Stimulated activated memory B cell treated with anti-CD40 and anti-IgM and Interleukin-4, amounts not matched to agents 10 μg/mL and 1 μg/mL and 100 μg/mL, for 72 hours (primary cell): ENCODE data around the gene NBR1.
"Not testable (repeated sequence)": the region's sequence is repeated elsewhere in the genome, so short reads cannot be mapped to it uniquely, and the experiment has no call there.

ENCODE experiments used
- ATAC-seq: fragments of 150-1000 bp; cut with Tn5 transposase; 2 replicates; pipeline ENCODE4 v1.10.0; 2021
- H3K27ac Mint-ChIP-seq: one replicate; pipeline ENCODE4 v1.8.0; 2022; ENCODE audit warnings: mild to moderate bottlenecking, mixed read lengths
- H3K27me3 Mint-ChIP-seq: one replicate; pipeline ENCODE4 v1.8.0; 2022; ENCODE audit warnings: mixed read lengths
- H3K36me3 Mint-ChIP-seq: one replicate; pipeline ENCODE4 v1.8.0; 2022; ENCODE audit warnings: mixed read lengths
- H3K4me1 Mint-ChIP-seq: one replicate; pipeline ENCODE4 v1.8.0; 2022; ENCODE audit warnings: mixed read lengths
- H3K4me3 Mint-ChIP-seq: one replicate; pipeline ENCODE4 v1.8.0; 2022; ENCODE audit warnings: mild to moderate bottlenecking, moderate library complexity, mixed read lengths
- H3K9me3 Mint-ChIP-seq: one replicate; pipeline ENCODE4 v1.8.0; 2022; ENCODE audit warnings: mixed read lengths

NBR1 gene, protein sequence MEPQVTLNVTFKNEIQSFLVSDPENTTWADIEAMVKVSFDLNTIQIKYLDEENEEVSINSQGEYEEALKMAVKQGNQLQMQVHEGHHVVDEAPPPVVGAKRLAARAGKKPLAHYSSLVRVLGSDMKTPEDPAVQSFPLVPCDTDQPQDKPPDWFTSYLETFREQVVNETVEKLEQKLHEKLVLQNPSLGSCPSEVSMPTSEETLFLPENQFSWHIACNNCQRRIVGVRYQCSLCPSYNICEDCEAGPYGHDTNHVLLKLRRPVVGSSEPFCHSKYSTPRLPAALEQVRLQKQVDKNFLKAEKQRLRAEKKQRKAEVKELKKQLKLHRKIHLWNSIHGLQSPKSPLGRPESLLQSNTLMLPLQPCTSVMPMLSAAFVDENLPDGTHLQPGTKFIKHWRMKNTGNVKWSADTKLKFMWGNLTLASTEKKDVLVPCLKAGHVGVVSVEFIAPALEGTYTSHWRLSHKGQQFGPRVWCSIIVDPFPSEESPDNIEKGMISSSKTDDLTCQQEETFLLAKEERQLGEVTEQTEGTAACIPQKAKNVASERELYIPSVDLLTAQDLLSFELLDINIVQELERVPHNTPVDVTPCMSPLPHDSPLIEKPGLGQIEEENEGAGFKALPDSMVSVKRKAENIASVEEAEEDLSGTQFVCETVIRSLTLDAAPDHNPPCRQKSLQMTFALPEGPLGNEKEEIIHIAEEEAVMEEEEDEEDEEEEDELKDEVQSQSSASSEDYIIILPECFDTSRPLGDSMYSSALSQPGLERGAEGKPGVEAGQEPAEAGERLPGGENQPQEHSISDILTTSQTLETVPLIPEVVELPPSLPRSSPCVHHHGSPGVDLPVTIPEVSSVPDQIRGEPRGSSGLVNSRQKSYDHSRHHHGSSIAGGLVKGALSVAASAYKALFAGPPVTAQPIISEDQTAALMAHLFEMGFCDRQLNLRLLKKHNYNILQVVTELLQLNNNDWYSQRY

DNA sequence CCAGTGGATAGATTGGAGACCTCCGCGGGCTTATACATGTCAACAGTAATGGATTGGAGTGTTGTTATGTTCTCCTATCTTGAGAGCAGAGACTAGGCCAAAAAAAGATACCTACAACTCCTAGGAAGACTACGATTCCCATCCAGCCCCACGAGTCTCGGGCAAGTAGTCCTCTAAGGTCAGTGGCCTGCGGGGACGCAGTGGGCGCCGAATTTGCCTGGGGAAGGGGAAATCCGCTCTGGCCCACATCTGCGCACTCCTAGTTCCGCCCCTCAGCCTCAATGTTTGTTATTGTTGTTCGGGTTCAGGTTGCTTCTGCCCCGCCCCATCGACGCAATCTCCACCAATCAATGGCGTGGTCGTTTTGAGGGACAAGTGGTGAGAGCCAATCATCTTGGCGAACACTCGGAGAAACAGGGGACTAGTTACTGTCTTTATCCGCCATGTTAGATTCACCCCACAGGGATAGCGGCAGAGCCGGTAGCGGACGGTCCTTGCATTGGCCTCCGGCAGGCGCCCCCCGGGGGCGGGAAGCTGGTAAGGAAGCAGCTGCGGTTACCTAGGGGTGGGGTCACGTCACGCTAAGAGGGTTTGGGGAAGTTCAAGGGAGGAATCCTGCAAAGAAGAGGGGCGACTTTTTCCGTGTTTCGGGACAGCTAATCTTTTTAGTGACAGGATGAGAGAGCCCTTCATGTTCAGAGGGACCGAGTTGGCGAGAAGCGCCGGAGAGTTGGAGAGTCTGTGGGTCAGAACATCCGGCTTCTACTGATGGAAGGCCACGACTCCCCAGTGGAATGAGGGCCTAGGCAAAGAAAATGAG lies at the start of gene NBR1:
TSS of gene NBR1 (plus strand) at position 449 of the 820 bp plus-strand sequence. CDS start 4,586 bp downstream, outside the sequence.
- H3K9me3 Mint-ChIP-seq = no peaks in the 10 kb centered on the region
- H3K4me1 Mint-ChIP-seq = peaks cover 14% of the 10 kb centered on the region
- no peaks in the 10 kb centered on the region for H3K27me3 Mint-ChIP-seq
- peak; percentile 92 for ATAC-seq
- H3K27ac Mint-ChIP-seq = no peak within 1 kb of the TSS
- peaks cover 14% of the 10 kb centered on the region for H3K36me3 Mint-ChIP-seq
- no peak within 1 kb of the TSS for H3K4me3 Mint-ChIP-seq

DNA sequence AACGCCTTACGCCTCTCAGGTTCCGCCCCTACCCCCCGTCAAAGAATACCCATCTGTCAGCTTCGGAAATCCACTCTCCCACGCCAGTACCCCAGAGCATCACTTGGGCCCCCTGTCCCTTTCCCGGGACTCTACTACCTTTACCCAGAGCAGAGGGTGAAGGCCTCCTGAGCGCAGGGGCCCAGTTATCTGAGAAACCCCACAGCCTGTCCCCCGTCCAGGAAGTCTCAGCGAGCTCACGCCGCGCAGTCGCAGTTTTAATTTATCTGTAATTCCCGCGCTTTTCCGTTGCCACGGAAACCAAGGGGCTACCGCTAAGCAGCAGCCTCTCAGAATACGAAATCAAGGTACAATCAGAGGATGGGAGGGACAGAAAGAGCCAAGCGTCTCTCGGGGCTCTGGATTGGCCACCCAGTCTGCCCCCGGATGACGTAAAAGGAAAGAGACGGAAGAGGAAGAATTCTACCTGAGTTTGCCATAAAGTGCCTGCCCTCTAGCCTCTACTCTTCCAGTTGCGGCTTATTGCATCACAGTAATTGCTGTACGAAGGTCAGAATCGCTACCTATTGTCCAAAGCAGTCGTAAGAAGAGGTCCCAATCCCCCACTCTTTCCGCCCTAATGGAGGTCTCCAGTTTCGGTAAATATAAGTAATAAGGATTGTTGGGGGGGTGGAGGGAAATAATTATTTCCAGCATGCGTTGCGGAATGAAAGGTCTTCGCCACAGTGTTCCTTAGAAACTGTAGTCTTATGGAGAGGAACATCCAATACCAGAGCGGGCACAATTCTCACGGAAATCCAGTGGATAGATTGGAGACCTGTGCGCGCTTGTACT lies 45.7 kb upstream of the NBR1 start, which contains the start of gene BRCA1:
TSS of gene BRCA1 (minus strand) at position 232 of the 834 bp plus-strand sequence. CDS start 1,268 bp downstream, outside the sequence.
- Mint-ChIP-seq H3K4me1 (peaks cover 44% of the 10 kb centered on the region), H3K27ac (peak within 1 kb of the TSS; percentile 87), H3K9me3 (no peaks in the 10 kb centered on the region), H3K27me3 (no peaks in the 10 kb centered on the region), H3K36me3 (peaks cover 22% of the 10 kb centered on the region), H3K4me3 (peak within 1 kb of the TSS; percentile 97)
- ATAC-seq = peak; percentile 100

DNA sequence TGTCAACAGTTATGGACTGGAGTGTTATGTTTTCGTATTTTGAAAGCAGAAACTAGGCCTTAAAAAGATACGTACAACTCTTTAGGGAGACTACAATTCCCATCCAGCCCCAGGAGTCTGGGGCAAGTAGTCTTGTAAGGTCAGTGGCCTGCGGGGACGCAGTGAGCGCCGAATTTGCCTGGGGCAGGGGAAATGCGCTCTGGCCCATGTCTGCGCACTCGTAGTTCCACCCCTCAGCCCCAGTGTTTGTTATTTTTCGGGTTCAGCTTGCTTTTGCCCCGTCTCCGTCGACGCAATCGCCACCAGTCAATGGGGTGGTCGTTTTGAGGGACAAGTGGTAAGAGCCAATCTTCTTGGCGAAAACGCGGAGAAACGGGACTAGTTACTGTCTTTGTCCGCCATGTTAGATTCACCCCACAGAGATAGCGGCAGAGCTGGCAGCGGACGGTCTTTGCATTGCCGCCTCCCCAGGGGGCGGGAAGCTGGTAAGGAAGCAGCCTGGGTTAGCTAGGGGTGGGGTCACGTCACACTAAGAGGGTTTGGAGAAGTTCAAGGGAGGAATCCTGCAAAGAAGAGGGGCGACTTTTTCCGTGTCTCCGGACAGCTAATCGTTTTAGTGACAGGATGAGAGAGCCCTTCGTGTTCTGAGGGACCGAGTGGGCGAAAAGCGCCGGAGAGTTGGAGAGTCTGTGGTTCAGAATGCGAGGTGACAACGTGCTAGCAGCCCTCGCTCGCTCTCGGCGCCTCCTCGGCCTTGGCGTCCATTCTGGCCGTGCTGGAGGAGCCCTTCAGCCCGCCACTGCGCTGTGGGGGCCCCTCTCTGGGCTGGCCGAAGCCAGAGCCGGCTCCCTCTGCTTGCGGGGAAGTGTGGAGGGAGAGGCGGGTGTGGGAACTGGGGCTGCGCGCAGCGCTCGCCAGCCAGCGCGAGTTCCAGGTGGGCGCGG lies 44.8 kb upstream of the NBR1 start:
- Mint-ChIP-seq H3K27me3 (no peaks in the 10 kb centered on the region), H3K9me3 (no peaks in the 10 kb centered on the region), H3K27ac (peak overlapping the region; percentile 87), H3K4me1 (peaks cover 49% of the 10 kb centered on the region), H3K36me3 (peaks cover 28% of the 10 kb centered on the region), H3K4me3 (peak overlapping the region; percentile 97)
- no peak for ATAC-seq

DNA sequence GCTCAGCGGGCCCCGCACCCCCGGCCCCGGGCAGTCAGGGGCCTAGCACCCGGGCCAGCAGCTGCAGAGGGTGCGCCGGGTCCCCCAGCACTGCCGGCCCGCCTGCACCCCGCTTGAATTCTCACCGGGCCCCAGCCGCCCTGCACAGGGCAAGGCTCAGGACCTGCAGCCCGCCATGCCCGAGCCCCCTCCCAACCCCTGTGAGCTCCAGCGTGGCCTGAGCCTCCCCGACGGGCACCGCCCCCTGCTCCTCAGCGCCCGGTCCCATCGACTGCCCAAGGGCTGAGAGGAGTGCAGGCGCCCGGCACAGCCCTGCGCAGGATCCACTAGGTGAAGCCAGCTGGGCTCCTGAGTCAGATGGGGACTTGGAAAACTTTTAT lies 44.1 kb upstream of the NBR1 start:
- no peaks in the 10 kb centered on the region for H3K27me3 Mint-ChIP-seq

DNA sequence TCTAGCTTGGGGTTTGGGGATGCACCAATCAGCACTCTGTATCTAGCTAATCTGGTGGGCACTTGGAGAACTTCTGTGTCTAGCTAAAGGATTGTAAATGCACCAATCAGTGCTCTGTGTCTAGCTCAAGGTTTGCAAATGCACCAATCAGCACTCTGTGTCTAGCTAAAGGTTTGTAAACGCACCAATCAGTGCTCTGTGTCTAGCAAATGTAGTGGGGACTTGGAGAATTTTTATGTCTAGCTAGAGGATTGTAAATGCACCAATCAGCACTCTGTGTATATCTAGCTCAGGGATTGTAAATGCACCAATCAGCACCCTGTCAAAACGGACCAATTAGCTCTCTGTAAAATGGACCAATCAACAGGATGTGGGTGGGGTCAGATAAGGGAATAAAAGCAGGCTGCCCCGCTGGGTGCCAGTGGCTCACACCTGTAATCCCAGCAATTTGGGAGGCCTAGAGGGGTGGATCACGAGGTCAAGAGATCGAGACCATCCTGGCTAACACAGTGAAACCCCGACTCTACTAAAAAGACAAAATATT lies 43.6 kb upstream of the NBR1 start:
- peaks cover 28% of the 10 kb centered on the region for H3K36me3 Mint-ChIP-seq
- H3K4me3 Mint-ChIP-seq = peak overlapping the region; percentile 41
- H3K4me1 Mint-ChIP-seq = peaks cover 49% of the 10 kb centered on the region
- H3K27me3 Mint-ChIP-seq, ATAC-seq, H3K9me3 Mint-ChIP-seq, H3K27ac Mint-ChIP-seq: not testable (repeated sequence)

More for the DNA sequence above, 44.1 kb upstream of the NBR1 start:
- ATAC-seq = no peak
- Mint-ChIP-seq H3K36me3 (peaks cover 28% of the 10 kb centered on the region), H3K9me3 (no peaks in the 10 kb centered on the region), H3K27ac (no peak overlapping the region), H3K4me3 (peak overlapping the region; percentile 41), H3K4me1 (peaks cover 49% of the 10 kb centered on the region)

DNA sequence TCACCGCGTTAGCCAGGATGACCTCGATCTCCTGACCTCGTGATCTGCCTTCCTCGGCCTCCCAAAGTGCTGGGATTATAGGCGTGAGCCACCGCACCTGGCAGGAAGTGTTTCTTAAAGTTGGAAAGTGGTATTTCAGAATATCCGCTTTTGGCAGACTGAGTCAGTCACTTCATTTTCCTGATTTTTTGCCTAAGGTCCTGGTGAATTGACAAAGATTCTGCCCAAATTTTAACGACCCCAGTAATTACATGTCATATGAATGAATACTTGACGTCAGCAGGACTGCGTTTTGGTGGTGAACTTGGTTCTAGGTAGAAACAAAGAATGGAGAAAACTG lies 41.4 kb upstream of the NBR1 start:
- Mint-ChIP-seq H3K4me3 (no peak overlapping the region), H3K4me1 (peaks cover 53% of the 10 kb centered on the region), H3K9me3 (no peaks in the 10 kb centered on the region), H3K27ac (no peak overlapping the region), H3K27me3 (no peaks in the 10 kb centered on the region), H3K36me3 (peaks cover 43% of the 10 kb centered on the region)
- no peak for ATAC-seq

DNA sequence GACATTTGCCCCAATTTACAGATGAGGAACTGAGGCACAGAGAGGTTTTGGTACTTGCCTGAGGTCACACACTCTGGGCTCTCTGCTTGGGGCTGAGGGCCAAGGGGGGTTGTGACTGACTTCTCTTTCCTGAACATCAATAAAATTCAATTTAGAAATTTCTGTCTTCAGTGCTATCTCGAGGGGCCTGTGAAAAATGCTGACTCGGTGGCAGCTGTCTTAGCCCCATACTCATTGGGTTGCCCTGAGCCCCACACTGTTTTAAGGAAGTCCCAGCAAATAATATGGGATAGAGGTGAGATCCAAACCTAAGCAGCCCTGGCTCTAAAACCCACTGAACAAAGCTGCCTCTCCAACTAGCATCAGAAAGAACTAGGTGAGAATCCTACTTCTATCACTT lies 38.9 kb upstream of the NBR1 start:
- no peaks in the 10 kb centered on the region for H3K9me3 Mint-ChIP-seq
- peaks cover 50% of the 10 kb centered on the region for H3K36me3 Mint-ChIP-seq
- no peak for ATAC-seq
- peaks cover 50% of the 10 kb centered on the region for H3K4me1 Mint-ChIP-seq
- no peak overlapping the region for H3K4me3 Mint-ChIP-seq
- H3K27me3 Mint-ChIP-seq = no peaks in the 10 kb centered on the region
- no peak overlapping the region for H3K27ac Mint-ChIP-seq

DNA sequence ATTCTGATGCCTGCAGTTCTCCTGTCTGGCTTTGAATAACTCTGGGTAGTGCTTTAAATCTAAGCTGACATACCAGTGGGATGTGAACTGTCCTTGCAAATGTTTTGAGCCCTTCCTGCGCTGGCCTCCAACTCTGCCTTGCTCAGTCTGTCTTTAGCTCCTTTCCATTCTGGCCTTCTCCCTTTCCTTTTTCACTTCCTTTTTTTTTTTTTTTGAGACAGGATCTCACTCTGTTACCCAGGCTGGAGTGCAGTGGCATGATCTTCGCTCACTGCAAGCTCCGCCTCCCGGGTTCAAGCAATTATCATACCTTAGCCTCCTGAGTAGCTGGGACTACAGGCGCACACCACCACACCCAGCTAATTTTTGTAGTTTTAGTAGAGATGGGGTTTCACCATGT lies 37.6 kb upstream of the NBR1 start:
- H3K36me3 Mint-ChIP-seq = peaks cover 37% of the 10 kb centered on the region
- not testable (repeated sequence) for H3K4me3 Mint-ChIP-seq, H3K9me3 Mint-ChIP-seq, H3K27me3 Mint-ChIP-seq, ATAC-seq
- peak overlapping the region; percentile 74 for H3K27ac Mint-ChIP-seq
- H3K4me1 Mint-ChIP-seq = peaks cover 42% of the 10 kb centered on the region

DNA sequence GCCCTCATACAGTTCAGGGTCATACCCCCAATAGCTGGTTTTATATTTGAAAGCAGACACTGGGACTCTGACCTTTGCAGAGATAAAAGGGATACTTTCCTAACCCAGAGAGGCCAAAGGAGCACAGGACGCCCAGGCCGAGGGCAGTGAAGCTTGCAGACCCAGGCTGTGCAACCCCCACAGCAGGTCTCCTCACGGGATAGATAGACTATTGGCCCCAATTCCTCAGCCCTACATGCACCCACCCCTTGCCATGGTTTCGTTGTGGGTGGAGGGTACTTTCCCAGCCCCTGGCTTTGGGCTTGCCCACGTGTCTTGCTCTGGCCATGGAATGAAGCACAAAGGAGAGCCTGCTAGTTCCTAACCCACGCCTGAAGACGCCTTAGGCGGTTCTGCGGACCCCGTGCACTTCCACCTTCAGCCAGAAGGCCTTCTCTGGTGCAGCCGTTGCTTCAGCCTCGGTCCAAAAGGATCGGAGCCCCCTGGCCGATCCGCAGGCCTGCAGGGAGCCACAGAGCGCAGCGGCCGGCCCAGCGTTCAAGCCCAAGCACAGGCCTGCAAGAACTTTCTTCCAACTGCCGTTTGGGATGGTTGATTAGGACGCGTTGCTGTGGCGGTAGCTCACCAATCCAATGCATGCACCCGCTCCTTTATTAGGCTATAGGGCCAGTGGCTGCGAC lies 36.1 kb upstream of the NBR1 start:
- no peak overlapping the region for H3K4me3 Mint-ChIP-seq
- no peak for ATAC-seq
- H3K9me3 Mint-ChIP-seq = no peaks in the 10 kb centered on the region
- H3K36me3 Mint-ChIP-seq = peaks cover 38% of the 10 kb centered on the region
- H3K27ac Mint-ChIP-seq = peak overlapping the region; percentile 74
- no peaks in the 10 kb centered on the region for H3K27me3 Mint-ChIP-seq
- peaks cover 30% of the 10 kb centered on the region for H3K4me1 Mint-ChIP-seq

DNA sequence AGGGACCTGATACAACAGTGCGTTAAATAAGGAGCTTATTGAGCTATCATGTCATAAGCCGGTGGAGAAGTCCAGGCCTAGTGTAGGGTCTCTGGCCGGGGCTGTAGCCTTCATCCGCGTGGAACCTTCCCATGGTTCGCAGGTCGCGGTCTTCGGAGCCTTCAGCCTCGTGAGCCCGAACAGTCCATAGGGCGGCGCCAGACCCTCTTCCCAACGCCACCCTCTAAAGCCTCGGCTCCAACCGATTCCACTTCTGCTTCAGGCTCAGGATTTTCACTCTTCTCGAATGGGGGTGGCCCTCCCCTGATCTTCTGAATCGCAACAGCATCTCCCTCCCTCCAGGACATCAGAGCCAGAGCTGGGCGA lies 35.6 kb upstream of the NBR1 start:
- H3K27ac Mint-ChIP-seq = peak overlapping the region; percentile 65
- H3K4me1 Mint-ChIP-seq = peaks cover 30% of the 10 kb centered on the region
- H3K27me3 Mint-ChIP-seq = no peaks in the 10 kb centered on the region
- H3K9me3 Mint-ChIP-seq = no peaks in the 10 kb centered on the region
- peaks cover 38% of the 10 kb centered on the region for H3K36me3 Mint-ChIP-seq
- ATAC-seq = no peak
- H3K4me3 Mint-ChIP-seq = no peak overlapping the region

DNA sequence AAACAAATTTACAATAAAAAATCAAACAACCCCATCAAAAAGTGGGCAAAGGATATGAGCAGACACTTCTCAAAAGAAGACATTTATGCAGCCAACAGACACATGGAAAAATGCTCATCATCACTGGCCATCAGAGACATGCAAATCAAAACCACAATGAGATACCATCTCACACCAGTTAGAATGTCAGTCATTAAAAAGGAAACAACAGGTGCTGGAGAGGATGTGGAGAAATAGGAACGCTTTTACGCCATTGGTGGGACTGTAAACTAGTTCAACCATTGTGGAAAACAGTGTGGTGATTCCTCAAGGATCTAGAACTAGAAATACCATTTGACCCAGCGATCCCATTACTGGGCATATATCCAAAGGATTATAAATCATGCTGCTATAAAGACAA lies 34.4 kb upstream of the NBR1 start:
- H3K4me3 Mint-ChIP-seq, H3K27me3 Mint-ChIP-seq, H3K9me3 Mint-ChIP-seq, ATAC-seq: not testable (repeated sequence)
- H3K27ac Mint-ChIP-seq = peak overlapping the region; percentile 65
- H3K4me1 Mint-ChIP-seq = peaks cover 26% of the 10 kb centered on the region
- peaks cover 38% of the 10 kb centered on the region for H3K36me3 Mint-ChIP-seq

DNA sequence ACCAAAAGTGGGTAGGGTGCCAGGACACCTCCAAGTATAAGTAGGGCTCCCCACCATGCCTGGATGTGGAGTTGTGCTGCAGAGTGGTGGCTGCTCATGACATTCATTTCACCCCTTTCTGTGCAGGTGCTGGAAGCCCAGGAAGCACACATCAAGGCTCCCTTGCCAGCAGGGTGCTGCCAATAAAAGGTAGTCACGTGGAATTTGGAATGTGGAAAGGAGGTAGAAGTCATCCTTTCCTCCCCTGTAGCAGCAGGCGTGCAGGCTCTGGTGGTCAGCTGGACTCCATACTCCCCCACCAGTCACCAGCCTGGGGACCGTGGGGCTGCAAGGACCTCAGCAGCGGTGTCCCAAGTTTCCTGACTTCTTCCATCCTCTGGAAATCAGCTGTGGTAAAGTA lies 32.5 kb upstream of the NBR1 start:
- not testable (repeated sequence) for H3K9me3 Mint-ChIP-seq, H3K27me3 Mint-ChIP-seq, ATAC-seq, H3K27ac Mint-ChIP-seq, H3K4me3 Mint-ChIP-seq
- Mint-ChIP-seq H3K36me3 (peaks cover 34% of the 10 kb centered on the region), H3K4me1 (peaks cover 22% of the 10 kb centered on the region)
